Measurements from ENCODE around the gene UNC5B. TPM values are rescaled to one million over a fixed set of nuclear protein-coding genes. Genes with fewer than 3 reads are reported as not detected.

The UNC5B gene
- polyA plus RNA-seq, 3 donors: 0.04 to 0.72 TPM; not detected in 1

- peaks cover 2 to 3% of the 10 kb centered on the region in 2 donors for H3K27me3 ChIP-seq (ENCODE audit: control insufficient read depth in 2 of 2, insufficient read depth in 2 of 2, low read length in 2 of 2)
Observed at GRCh38 chr10:71203716-71204115, 8.7 kb upstream of the UNC5B start.

GRCh38 chr10:71204746-71205145 lies 7.6 kb upstream of the UNC5B start:
- Mint-ChIP-seq H3K9me3 (peaks cover 0 to 5% (median 1%) of the 10 kb centered on the region in 7 donors), H3K27ac (no peak overlapping the region), H3K4me3 (no peak overlapping the region), H3K4me1 (peaks cover 4% of the 10 kb centered on the region), H3K36me3 (no peaks in the 10 kb centered on the region), H3K27me3 (ENCODE audit: low read depth in 3 of 3) (peaks cover 15 to 22% (median 19%) of the 10 kb centered on the region in 3 donors)
- Histone ChIP-seq H3K36me3 (replicated peaks in 1 of 2; ENCODE audit: control insufficient read depth in 1 of 2, insufficient read depth in 2 of 2, low read length in 2 of 2) (no peaks in the 10 kb centered on the region), H3K27ac (ENCODE audit: low read depth in 1 of 2, low read length in 2 of 2) (no peak overlapping the region), H3K9ac (ENCODE audit: insufficient read depth, low read length, poor library complexity, severe bottlenecking) (no peak overlapping the region), H3K4me2 (replicated peaks; ENCODE audit: extremely low read depth, low read length, poor library complexity, severe bottlenecking) (no peak overlapping the region), H3K4me1 (ENCODE audit: control insufficient read depth in 1 of 2, insufficient read depth in 2 of 2, low read length in 2 of 2) (peaks cover 2 to 6% of the 10 kb centered on the region in 2 donors), H3K27me3 (ENCODE audit: control insufficient read depth in 2 of 2, insufficient read depth in 2 of 2, low read length in 2 of 2) (peaks cover 7 to 9% of the 10 kb centered on the region in 2 donors), H3K4me3 (replicated peaks in 1 of 3; ENCODE audit: low read depth in 2 of 3, low read length in 3 of 3) (no peak overlapping the region), H3K79me2 (ENCODE audit: insufficient read depth, low read length) (no peaks in the 10 kb centered on the region), H3K9me3 (replicated peaks in 1 of 2; ENCODE audit: control insufficient read depth in 1 of 2, insufficient read depth in 1 of 2, low read length in 2 of 2) (no peaks in the 10 kb centered on the region), H4K20me1 (ENCODE audit: insufficient read depth, low read length) (no peaks in the 10 kb centered on the region), H2AFZ (ENCODE audit: insufficient read depth, low read depth, low read length, poor library complexity, severe bottlenecking) (no peak overlapping the region)
- DNase-seq: no peak
- intact Hi-C loops (cut with micrococcal nuclease): loop anchor here in 1 of 2 donors (5.0 kb wide), 1 partner anchor 277 kb away; no protein-coding TSS in a partner anchor
- WGBS (ENCODE audit: insufficient coverage): 67% methylated on average over 1 of the region's 2 CpGs
- no peak for TF ChIP-seq CTCF (IDR thresholded peaks at IDR 0.05)

More at GRCh38 chr10:71203716-71204115, 8.7 kb upstream of the UNC5B start:
- no peaks in the 10 kb centered on the region for H3K36me3 Mint-ChIP-seq
- DNase-seq: no peak
- intact Hi-C loops (cut with micrococcal nuclease): no loop called here
- H3K4me1 ChIP-seq (ENCODE audit: control insufficient read depth in 1 of 2, insufficient read depth in 2 of 2, low read length in 2 of 2): peaks cover 1 to 2% of the 10 kb centered on the region in 2 donors
- H3K27me3 Mint-ChIP-seq (ENCODE audit: low read depth in 3 of 3): peaks cover 10 to 15% (median 12%) of the 10 kb centered on the region in 3 donors
- H3K9me3 ChIP-seq (replicated peaks in 1 of 2; ENCODE audit: control insufficient read depth in 1 of 2, insufficient read depth in 1 of 2, low read length in 2 of 2): peaks cover 3 to 5% of the 10 kb centered on the region in 2 donors
- peaks cover 0 to 10% (median 7%) of the 10 kb centered on the region in 7 donors for H3K9me3 Mint-ChIP-seq
- no peak overlapping the region for H3K27ac Mint-ChIP-seq
- TF ChIP-seq CTCF (IDR thresholded peaks at IDR 0.05): no peak
- WGBS (ENCODE audit: insufficient coverage): 94% methylated on average over 5 of the region's 5 CpGs
- H3K36me3 ChIP-seq (replicated peaks in 1 of 2; ENCODE audit: control insufficient read depth in 1 of 2, insufficient read depth in 2 of 2, low read length in 2 of 2): no peaks in the 10 kb centered on the region
- no peak overlapping the region for H3K9ac ChIP-seq (ENCODE audit: insufficient read depth, low read length, poor library complexity, severe bottlenecking)
- no peak overlapping the region for H3K4me3 ChIP-seq (replicated peaks in 1 of 3; ENCODE audit: low read depth in 2 of 3, low read length in 3 of 3)
- peaks cover 2% of the 10 kb centered on the region for H3K4me1 Mint-ChIP-seq
- no peaks in the 10 kb centered on the region for H4K20me1 ChIP-seq (ENCODE audit: insufficient read depth, low read length)
- H3K4me3 Mint-ChIP-seq: no peak overlapping the region
- H3K79me2 ChIP-seq (ENCODE audit: insufficient read depth, low read length): no peaks in the 10 kb centered on the region
- H2AFZ ChIP-seq (ENCODE audit: insufficient read depth, low read depth, low read length, poor library complexity, severe bottlenecking): no peak overlapping the region
- H3K4me2 ChIP-seq (replicated peaks; ENCODE audit: extremely low read depth, low read length, poor library complexity, severe bottlenecking): no peak overlapping the region
- no peak overlapping the region for H3K27ac ChIP-seq (ENCODE audit: low read depth in 1 of 2, low read length in 2 of 2)

Measured in CD14-positive monocyte (primary cell).